BLaER1 treated with 17β-estradiol and CSF1 and Interleukin-3, amounts not matched to agents 10 nM and 100 nM (cell line): ENCODE data around the gene SLC29A3.

ENCODE experiments used
- H3K27ac ChIP-seq, 11 experiments: shearing (Covaris generic); formaldehyde crosslinking; 2 replicates each; pipeline ENCODE4 v1.8.1; 2022
- H3K27me3 ChIP-seq, 11 experiments: shearing (Covaris generic); formaldehyde crosslinking; 2 replicates each; pipeline ENCODE4 v1.8.1; 2022
- H3K36me3 ChIP-seq, 11 experiments: shearing (Covaris generic); formaldehyde crosslinking; 2 replicates each; pipeline ENCODE4 v1.8.1; 2022
- H3K4me1 ChIP-seq, 10 experiments: shearing (Covaris generic); formaldehyde crosslinking; 2 replicates each; pipeline ENCODE4 v1.8.1; 2022
- H3K4me2 ChIP-seq, 11 experiments: shearing (Covaris generic); formaldehyde crosslinking; 2 replicates each; pipeline ENCODE4 v1.8.1; 2022
- H3K4me3 ChIP-seq, 10 experiments: shearing (Covaris generic); formaldehyde crosslinking; 2 replicates each; pipeline ENCODE4 v1.8.1; 2022
- H3K9ac ChIP-seq, 11 experiments: shearing (Covaris generic); formaldehyde crosslinking; 2 replicates each; pipeline ENCODE4 v1.8.1; 2022
- H3K9me3 ChIP-seq, 11 experiments: shearing (Covaris generic); formaldehyde crosslinking; replicated peaks in 1 of 11; 2 replicates each; pipeline ENCODE4 v1.8.1; 2022
- H4K20me1 ChIP-seq, 11 experiments: shearing (Covaris generic); formaldehyde crosslinking; 2 replicates each; pipeline ENCODE4 v1.8.1; 2022
- Cebpa-rat ChIP-seq, 11 experiments: shearing (Covaris generic); IDR thresholded peaks; 2 replicates each; pipeline ENCODE4 v1.8.1; 2022

SLC29A3 gene

DNA sequence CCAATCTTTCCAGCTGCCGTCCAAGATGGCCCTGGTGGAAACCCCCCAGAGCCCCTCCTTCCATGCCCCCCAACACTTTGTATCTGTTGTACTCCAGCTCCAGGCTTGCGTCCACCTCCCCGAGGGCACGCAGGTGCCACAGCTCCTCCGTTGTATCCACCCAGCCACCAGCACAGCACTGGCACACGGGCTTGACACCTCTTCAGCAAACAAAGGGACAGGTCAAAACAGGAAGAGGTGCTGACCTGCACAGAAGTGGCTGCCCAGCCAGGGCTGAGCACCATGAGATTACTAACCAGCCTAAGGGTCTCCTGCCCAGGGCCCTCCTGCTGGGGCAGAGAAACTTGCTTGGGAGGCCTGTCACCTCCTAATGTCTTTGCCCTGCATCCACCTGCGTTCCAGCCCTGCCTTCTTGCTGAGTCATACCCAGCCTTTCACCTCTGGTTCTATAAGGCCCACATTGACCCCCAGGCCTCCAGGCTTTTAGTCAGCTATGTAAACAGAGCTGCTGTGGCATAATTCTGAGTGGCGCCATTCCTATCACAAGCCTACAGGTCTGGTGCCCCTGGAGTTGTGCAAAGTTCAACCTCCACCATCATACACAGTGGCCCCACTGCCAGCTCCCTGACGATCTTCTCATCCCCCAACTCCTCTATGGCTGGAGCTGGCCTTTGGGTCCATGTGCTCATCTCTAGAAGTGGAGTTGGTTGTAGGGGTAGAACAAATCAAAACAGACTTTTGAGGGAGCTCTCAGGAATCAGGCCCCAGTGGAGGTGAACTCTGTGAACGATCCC lies 20.9 kb downstream of the SLC29A3 start:
- Histone ChIP-seq H3K27me3 (no peaks in the 10 kb centered on the region), H3K36me3 (peaks cover 13 to 51% (median 32%) of the 10 kb centered on the region in 11 experiments; a peak in 21 of 22 replicates), H3K4me2 (no peak overlapping the region), H3K4me1 (peaks cover 51 to 62% (median 54%) of the 10 kb centered on the region in 10 experiments), H3K4me3 (no peak overlapping the region), H3K9me3 (no peaks in the 10 kb centered on the region), H4K20me1 (peaks cover 0 to 91% (median 65%) of the 10 kb centered on the region in 11 experiments; a peak in 19 of 22 replicates), H3K27ac (no peak overlapping the region), H3K9ac (no peak overlapping the region)
- no peak for TF ChIP-seq Cebpa-rat (IDR thresholded peaks at IDR 0.05)

DNA sequence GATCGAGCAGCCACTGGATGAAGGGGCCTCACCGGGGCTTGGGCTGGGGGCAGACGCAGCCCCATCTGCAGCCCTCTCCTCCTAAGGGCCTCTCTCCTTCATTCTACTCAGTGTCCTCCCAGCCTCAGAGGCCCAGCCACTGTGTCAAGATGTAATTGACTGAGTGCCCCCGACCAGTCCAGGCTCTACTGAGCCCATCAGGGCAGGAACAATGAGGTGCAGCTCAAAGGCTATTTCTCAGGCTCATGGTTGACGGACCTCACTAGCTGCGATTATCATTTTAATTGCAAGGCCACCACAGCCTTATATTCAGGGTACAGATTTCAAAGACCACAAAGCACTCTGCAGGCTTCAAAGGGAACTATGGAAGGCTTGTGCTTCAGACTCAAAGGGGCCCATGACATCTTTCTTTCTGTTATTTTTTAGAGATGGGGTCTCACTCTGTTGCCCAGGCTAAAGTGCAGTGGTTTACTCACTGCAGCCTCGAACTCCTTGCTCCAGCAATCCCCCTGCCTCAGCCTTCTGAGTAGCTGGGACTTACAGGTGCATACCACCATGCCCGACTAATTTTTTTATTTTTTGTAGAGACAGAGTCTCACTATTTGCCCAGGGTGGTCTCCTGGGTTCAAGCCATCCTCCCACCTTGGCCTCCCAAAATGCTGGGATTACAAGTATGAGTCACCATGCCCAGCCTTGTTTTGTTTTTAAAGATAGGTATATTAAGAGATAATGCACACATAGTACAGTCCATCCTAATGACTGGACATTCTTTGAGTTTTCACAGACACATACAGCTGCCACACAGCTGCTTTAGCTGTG lies 23.7 kb downstream of the SLC29A3 start:
- Histone ChIP-seq H3K9me3 (no peaks in the 10 kb centered on the region), H3K36me3 (peaks cover 13 to 54% (median 31%) of the 10 kb centered on the region in 11 experiments; a peak in 21 of 22 replicates), H4K20me1 (peaks cover 0 to 86% (median 51%) of the 10 kb centered on the region in 11 experiments; a peak in 16 of 22 replicates), H3K27ac (peak overlapping the region in 1 of 11 experiments; percentile 25; a peak in 1 of 22 replicates), H3K4me1 (peaks cover 23 to 41% (median 28%) of the 10 kb centered on the region in 10 experiments), H3K9ac (no peak overlapping the region; a peak in 1 of 22 replicates), H3K4me2 (peak overlapping the region in 6 of 11 experiments; percentile 1 to 79 (median 52); a peak in 9 of 22 replicates), H3K4me3 (no peak overlapping the region), H3K27me3 (no peaks in the 10 kb centered on the region)
- no peak for TF ChIP-seq Cebpa-rat (IDR thresholded peaks at IDR 0.05)

DNA sequence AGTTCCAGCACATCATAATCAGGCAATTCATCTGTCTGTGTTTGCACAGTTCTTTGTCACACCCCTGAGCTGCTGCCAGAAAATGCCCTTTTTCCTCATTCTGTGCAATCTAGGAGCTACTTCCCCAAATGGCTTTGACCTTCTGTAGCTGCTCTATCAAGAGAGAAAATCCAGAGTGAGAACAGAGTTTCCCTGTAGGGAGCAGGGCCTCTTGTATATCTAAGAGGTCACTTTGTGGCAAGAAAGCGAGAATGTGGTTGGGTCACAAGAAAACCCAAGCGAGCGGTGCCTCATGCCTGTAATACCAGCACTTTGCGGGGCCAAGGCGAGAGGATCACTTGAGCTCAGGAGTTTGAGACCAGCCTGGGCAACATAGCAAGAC lies 24.3 kb downstream of the SLC29A3 start:
- Histone ChIP-seq H3K27me3 (no peaks in the 10 kb centered on the region), H3K9me3 (no peaks in the 10 kb centered on the region), H3K4me1 (peaks cover 19 to 39% (median 24%) of the 10 kb centered on the region in 10 experiments), H3K27ac (peak overlapping the region in 3 of 11 experiments; percentile 13 to 25 (median 23); a peak in 6 of 22 replicates), H3K4me2 (peak overlapping the region in 10 of 11 experiments; percentile 28 to 79 (median 51); a peak in 17 of 22 replicates), H4K20me1 (peaks cover 0 to 85% (median 46%) of the 10 kb centered on the region in 11 experiments; a peak in 16 of 22 replicates), H3K4me3 (no peak overlapping the region), H3K36me3 (peaks cover 11 to 54% (median 25%) of the 10 kb centered on the region in 11 experiments; a peak in 21 of 22 replicates), H3K9ac (no peak overlapping the region; a peak in 1 of 22 replicates)
- TF ChIP-seq Cebpa-rat (IDR thresholded peaks at IDR 0.05), result no peak

DNA sequence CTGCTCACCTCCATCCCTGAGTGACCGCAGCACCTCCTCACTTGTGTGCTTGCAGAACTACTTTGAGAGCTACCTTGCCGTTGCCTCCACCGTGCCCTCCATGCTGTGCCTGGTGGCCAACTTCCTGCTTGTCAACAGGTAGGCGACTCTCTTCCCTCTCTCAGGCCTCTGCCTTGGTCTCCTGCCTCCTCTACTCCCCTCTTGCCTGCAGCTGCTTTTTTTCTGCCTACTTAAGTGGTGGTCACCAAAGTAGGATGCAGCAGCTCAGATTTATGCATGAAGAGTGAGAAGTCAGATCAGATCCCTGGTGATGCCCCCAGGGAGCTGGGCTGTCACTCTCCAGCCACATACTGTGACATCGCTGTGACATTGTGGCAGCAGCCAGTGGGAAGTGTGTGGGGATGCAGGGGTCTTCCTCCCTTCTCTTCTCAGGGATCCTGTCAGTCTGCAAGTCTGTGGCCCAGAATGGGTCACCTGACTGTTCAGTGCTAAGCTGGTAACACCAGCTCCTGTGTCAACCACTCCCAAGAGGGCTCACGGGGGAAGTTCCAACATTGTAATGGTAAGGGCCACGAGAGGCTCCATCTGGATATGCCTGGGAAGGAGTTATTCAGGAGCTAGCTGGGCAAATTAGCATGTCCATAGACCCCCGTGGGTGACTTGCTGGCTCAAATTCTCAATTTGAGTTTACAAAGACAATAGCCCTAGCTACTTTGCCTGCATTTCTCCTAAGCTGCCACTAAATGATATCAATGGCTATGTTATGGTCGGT lies 25.3 kb downstream of the SLC29A3 start:
- no peak overlapping the region for H3K4me3 ChIP-seq
- H3K9ac ChIP-seq, result no peak overlapping the region; a peak in 1 of 22 replicates
- peaks cover 2 to 49% (median 16%) of the 10 kb centered on the region in 11 experiments; a peak in 18 of 22 replicates for H3K36me3 ChIP-seq
- peaks cover 0 to 80% (median 37%) of the 10 kb centered on the region in 11 experiments; a peak in 13 of 22 replicates for H4K20me1 ChIP-seq
- no peak for TF ChIP-seq Cebpa-rat (IDR thresholded peaks at IDR 0.05)
- no peaks in the 10 kb centered on the region for H3K27me3 ChIP-seq
- H3K27ac ChIP-seq, result peak overlapping the region in 2 of 11 experiments; percentile 13 to 23; a peak in 3 of 22 replicates
- peak overlapping the region; percentile 28 to 79 (median 49) for H3K4me2 ChIP-seq
- H3K4me1 ChIP-seq, result peaks cover 17 to 39% (median 23%) of the 10 kb centered on the region in 10 experiments
- no peaks in the 10 kb centered on the region for H3K9me3 ChIP-seq

DNA sequence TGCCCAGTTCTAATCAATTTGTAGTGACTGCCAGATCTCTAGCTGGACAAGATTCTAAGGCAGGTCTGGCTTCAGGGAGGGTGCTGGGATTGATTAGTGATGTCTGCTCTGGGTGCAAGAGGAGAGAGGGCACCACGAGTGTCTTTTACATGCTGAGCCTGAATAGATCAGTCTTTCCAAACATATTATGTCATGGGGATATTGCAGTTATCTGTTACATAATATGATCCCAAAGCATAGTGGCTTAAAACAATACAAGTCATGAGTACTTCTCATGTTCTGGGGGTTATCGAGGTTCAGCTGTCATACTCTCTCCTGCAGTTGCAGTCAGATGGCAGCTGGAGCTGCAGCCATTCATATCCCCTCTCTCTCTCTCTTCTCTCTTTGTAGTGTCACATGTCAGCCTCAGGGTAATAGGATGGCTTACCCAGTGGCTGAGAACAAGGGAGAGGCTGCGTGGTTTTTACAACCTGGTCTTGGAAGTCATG lies 26.0 kb downstream of the SLC29A3 start:
- H3K4me2 ChIP-seq, result peak overlapping the region in 4 of 11 experiments; percentile 28 to 79 (median 65); a peak in 3 of 22 replicates
- peaks cover 0 to 73% (median 30%) of the 10 kb centered on the region in 11 experiments; a peak in 13 of 22 replicates for H4K20me1 ChIP-seq
- no peak for TF ChIP-seq Cebpa-rat (IDR thresholded peaks at IDR 0.05)
- H3K4me1 ChIP-seq, result peaks cover 17 to 39% (median 23%) of the 10 kb centered on the region in 10 experiments
- H3K36me3 ChIP-seq, result peaks cover 0 to 49% (median 9%) of the 10 kb centered on the region in 11 experiments; a peak in 17 of 22 replicates
- H3K27ac ChIP-seq, result no peak overlapping the region
- H3K9me3 ChIP-seq, result no peaks in the 10 kb centered on the region
- H3K4me3 ChIP-seq, result no peak overlapping the region
- H3K27me3 ChIP-seq, result no peaks in the 10 kb centered on the region
- no peak overlapping the region for H3K9ac ChIP-seq

DNA sequence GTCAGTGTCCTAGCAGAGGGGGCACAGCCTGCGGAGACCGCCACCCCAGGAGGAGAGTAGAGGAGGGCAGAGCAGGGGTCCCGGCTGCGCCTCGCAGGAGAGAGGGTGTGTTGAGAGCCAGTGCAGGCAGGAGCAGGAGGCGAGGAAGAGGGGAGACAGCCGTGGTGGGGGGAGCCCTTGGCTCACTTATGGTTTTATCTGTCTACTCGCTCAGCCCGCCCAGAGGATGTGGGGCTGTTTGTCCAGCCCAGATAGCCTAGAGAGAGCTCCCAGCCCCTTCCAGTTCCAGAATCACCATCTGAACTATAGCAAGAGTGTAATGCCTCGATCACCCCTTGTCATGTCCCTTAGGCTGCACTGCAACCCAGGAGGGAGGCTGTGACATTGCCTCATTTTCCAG lies 26.6 kb downstream of the SLC29A3 start:
- no peak overlapping the region for H3K27ac ChIP-seq
- no peak overlapping the region for H3K9ac ChIP-seq
- no peak for TF ChIP-seq Cebpa-rat (IDR thresholded peaks at IDR 0.05)

DNA sequence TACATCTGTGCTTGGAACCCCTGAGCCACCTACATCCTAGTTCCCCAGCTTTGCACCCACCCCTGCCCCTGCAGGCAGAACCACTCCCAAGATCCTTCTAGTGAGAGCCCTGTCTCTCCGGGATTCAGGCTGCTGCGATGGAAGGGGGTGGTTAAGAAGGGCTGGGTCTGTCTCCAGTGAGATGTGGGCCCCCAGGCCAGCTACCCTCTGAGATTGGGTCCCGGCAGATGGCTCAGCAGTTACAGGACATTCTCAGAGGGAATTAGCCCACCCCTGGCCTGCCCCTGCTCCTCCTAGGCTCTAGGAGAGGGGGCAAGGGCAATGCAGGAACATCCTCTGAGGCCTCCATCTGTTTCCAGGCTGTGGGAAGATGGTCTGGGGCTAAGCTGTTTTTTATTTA lies 27.7 kb downstream of the SLC29A3 start:
- H3K9me3 ChIP-seq, result no peaks in the 10 kb centered on the region
- peaks cover 17 to 39% (median 23%) of the 10 kb centered on the region in 10 experiments for H3K4me1 ChIP-seq
- H3K36me3 ChIP-seq, result peaks cover 0 to 50% (median 13%) of the 10 kb centered on the region in 11 experiments; a peak in 16 of 22 replicates
- H3K9ac ChIP-seq, result no peak overlapping the region
- H4K20me1 ChIP-seq, result peaks cover 0 to 69% (median 27%) of the 10 kb centered on the region in 11 experiments; a peak in 13 of 22 replicates
- no peak for TF ChIP-seq Cebpa-rat (IDR thresholded peaks at IDR 0.05)
- no peaks in the 10 kb centered on the region for H3K27me3 ChIP-seq
- H3K4me2 ChIP-seq, result no peak overlapping the region
- no peak overlapping the region for H3K4me3 ChIP-seq
- no peak overlapping the region for H3K27ac ChIP-seq

More for the DNA sequence above, 26.6 kb downstream of the SLC29A3 start:
- no peak overlapping the region for H3K4me3 ChIP-seq
- peaks cover 17 to 39% (median 23%) of the 10 kb centered on the region in 10 experiments for H3K4me1 ChIP-seq
- no peak overlapping the region for H3K4me2 ChIP-seq
- H3K27me3 ChIP-seq, result no peaks in the 10 kb centered on the region
- peaks cover 0 to 67% (median 30%) of the 10 kb centered on the region in 11 experiments; a peak in 13 of 22 replicates for H4K20me1 ChIP-seq
- H3K9me3 ChIP-seq, result no peaks in the 10 kb centered on the region
- peaks cover 0 to 48% (median 4%) of the 10 kb centered on the region in 11 experiments; a peak in 10 of 22 replicates for H3K36me3 ChIP-seq
